Hippocampal formation (tissue), 2 donors: ENCODE results near the gene PSG7.
"Not testable (repeated sequence)": the region's sequence is repeated elsewhere in the genome, so short reads cannot be mapped to it uniquely, and the experiment has no call there.

Source experiments
- DNase-seq, 2 donors: peaks; one replicate each; lab custom pipeline; 2025; lab: John Stamatoyannopoulos, UW

Gene PSG7

DNA sequence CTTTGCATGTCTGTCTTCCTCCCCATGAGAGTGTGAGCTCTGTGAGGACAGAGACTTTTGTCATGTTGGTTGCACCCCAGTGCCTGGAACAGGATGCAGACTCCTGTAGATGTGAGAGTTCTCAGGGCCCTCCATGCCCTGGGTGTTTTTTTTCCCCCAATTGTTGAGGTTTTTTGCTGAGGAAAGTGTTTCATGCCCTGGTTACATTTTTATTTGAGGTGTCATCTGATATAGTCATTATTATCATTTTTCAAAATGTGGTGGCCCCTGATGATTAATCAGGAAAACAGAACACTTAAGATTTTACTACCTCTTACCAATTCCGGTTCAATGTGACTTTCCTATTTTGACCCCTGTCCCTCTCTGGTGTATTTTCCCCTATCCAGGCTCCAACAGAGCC lies 20.1 kb downstream of the PSG7 start:
- not testable (repeated sequence) for DNase-seq

DNA sequence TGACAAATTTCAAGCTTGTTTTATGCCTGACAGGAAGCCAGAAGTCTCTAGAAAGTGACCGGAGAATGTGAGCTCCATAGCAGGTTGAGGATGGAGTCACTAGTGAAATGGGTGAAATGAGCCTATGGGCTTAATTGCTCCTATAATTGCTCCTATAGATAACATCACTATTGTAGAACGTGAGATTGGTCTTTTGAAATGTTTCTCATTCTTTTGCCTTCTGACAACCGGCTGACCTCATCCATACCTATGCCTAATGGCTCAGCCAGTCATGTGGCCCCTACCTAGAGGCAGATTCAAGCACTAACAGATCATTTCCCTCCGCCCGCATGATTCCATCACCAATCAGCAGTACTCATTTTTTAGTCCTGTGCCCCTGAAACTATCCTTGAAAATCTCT lies 23.5 kb downstream of the PSG7 start:
- DNase-seq = not testable (repeated sequence)

DNA sequence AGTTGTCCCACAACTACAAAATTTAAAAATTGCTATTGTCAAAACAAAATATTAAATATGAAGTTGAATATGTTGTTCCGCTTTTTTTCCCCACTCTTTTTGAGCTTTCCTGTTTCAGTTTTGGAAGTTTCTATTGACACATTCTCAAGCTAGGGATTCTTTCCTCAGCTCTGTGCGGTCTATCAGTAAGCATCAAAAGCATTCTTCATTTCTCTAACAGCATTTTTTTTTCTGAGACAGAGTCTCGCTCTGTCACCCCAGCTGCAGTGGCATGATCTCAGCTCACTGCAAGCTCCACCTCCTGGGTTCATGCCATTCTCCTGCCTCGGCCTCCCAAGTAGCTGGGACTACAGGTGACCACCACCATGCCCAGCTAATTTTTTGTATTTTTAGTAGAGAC lies 24.1 kb downstream of the PSG7 start:
- DNase-seq = not testable (repeated sequence)

DNA sequence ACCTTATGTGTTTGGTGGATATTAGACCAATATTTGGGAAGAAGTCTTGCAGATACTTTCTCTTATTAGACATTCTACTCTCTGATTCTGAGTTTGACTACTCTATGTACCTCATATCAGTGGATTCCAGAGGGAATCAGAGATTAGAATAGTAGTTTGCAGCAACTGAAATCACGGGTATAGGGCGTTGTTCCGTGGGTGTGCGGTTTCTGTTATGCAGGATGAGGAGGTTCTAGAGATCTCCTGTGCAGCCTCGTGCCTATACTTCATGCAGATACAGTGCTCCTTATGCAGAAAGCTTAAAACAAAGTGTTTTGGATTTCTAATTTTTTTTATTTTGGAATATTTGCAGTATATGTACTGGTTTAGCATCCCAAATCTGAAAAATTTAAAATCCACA lies 25.3 kb downstream of the PSG7 start:
- DNase-seq = not testable (repeated sequence)

DNA sequence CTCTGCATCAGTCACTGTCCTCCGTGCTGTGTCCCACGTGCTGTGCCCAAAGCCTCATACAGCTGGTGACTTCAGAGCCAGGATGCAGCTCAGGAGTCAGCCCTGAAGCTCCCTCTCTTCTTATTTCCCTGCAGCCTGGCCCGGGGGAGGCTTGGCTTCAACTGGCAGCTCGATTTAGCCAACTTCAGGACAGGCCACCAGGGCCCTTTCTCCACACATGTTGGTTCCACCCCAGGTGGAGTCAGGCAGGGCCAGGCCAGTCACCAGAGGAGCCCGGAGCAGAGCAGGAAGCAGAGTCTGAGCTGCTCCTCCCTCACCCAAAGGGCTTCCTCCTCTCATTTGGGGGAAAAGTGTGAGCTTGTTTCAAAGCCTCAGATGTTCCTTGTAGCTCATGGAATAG lies 30.8 kb downstream of the PSG7 start:
- not testable (repeated sequence) for DNase-seq

DNA sequence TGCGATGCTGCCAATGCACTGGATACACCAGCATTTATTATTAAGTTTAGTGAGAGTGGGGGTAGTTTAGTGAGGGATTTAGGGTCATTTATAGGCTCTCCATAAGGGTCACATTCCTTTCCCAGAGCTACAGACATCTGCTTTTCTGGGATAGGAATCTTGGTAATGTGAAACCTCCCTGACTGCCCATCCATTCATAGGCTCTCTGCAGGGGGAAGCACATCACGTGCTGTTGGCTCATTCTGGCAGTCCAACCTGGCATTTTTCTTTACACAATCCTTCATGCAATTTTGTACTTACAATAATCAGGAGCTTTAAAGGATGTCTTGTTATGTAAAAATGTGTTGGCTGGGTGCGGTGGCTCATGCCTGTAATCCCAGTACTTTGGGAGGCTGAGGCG lies 36.4 kb downstream of the PSG7 start:
- DNase-seq = not testable (repeated sequence)

DNA sequence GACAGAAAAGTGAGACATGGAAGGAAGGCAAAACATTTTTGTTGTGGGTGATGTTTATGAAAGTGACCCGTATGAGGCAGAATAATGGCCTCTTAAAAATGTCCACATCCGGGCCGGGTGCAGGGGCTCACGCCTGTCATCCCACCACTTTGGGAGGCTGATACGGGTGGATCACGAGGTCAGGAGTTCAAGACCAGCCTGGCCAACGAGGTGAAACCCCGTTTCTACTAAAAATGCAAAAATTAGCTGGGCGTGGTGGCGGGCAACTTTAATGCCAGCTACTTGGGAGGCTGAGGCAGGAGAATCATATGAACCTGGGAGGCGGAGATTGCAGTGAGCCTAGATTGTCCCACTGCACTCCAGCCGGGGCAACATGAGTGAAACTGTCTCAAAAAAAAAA lies 37.3 kb downstream of the PSG7 start:
- DNase-seq = not testable (repeated sequence)

DNA sequence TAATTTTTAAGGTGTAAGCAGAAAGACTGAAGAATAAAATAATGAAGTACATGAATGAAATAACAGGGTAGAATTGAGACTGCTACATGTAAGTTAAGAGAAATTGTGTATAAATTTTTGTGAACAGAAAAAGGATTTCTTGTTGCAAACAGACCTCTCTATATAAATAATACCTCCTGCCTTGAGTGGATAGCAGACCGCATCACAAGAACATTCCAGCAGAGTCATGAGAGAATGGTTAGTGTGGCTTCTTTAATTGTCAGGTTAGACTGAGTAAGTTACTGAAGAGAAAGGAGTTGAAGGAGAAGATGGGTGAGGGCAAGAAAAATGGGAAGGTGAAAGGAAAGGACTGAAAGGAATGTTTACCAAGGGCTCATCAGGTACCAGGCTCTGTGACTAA lies 37.9 kb downstream of the PSG7 start:
- DNase-seq = not testable (repeated sequence)

DNA sequence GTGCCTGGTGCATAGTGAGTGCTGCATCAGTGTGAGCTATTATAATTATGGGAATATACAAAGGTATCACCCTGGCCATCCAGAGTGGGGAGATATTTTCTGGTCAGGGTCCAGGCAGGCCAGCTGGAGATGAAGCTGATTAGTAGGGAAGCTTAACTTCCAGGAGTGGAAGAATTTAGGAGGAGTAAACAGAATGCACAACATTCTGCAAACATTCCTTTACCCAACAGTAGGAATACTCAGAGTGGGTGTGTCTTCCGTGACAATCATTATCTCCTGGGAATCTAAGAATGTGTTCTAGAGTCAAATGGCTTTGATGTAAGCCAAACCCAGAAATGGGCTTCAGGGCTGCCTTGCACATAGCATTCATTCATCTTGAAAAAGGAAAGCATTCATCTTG lies 38.4 kb downstream of the PSG7 start:
- DNase-seq = not testable (repeated sequence)

DNA sequence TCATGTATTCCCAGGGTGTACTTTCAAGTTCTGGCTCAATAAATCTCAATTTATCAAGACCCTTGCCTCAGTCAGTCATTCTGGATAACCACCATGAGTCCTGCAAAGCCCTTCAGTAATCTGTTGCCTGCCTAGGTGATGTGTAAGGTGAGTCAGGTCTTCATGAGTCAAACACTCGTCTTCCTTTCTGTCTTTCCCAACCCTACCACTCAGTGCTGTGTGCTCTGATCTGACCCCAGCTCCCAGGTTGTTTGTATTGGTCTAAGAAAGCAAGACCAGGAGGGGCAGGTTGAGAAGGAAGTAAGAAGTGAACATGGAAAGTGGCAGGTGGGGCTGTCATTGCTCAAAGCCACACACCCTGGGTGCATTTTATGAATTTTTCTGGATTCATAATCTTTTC lies 39.3 kb downstream of the PSG7 start:
- not testable (repeated sequence) for DNase-seq

DNA sequence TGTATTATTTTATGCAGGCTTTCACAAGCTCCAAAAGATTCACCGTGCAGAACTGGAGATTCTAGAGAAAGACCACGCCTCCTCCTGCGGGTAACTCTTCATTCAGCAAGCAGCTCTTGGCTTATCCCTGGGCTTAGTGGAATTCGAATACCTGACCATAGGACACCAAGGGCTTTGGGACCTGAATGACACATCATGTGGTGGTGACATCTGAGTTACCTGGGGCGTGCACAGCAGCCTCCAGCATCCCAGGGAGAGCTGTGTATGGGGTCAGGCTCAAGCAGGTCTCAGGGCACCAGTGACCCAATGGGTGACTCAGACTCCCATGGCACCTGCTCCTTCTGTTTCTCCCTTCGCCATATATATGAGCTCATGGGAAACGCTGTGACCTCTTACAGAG lies 46.6 kb downstream of the PSG7 start:
- DNase-seq = not testable (repeated sequence)

DNA sequence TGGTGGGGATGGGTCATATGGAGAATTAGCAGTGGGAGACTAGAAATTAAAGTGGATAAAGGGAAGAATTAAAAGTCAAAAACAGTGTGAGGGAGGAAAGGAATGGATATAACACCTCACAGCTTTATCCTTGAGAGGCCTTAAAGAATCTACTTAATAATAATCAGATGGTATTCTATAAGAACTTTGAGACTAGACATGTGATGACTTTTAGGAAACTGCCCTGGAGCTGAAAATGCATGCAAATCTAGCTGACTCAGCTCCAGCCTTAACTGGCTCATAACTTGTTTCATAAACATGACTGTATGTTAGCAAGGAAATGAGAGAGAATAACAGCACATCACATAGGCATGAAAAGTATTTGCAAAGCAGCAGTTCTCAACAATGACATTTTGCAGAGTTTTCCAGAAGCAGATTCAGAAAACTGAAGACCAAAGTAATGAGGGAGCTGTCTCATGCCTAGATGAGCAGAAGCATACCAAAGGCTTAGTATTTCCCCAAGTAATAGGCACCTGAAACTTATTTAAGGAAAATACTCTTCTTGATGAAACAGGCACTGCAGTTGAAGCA lies 49.0 kb downstream of the PSG7 start:
- not testable (repeated sequence) for DNase-seq

DNA sequence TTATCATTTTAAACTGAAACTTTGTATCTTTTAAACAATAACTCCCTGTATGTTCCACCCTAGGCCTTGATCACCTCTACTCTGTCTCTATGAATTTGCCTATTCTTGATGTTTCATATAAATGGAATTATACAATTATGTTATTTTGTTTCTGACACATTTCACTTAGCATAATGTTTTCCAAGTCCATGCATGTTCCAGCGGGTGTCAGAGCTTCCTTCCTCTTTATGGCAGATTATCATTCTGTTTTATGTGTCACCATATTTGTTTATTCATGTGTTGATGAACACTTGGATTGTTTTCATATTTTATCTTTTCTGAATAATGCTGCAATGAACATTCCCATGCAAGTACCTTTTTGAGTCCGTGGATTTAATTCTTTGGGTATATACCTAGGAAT lies 54.3 kb downstream of the PSG7 start:
- not testable (repeated sequence) for DNase-seq

DNA sequence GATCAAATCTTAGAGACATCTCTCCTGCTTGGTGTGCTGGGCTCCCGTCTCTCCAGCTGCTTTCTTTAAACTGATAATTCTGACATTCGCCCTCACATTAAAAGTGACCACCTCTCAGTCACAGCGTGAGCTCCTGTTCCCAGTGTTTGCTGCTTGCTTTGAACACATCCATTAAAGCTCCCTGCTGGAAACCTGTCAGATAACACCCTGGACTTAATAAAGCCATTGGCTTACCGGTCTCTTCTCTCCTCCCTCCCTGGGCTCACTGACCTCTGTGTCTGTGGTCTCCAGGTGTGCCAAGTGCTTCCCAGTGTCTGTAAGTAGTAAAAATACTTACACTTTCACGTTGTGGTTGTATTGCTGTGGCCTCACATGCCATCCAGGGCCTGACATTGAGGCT lies 55.0 kb downstream of the PSG7 start:
- not testable (repeated sequence) for DNase-seq

DNA sequence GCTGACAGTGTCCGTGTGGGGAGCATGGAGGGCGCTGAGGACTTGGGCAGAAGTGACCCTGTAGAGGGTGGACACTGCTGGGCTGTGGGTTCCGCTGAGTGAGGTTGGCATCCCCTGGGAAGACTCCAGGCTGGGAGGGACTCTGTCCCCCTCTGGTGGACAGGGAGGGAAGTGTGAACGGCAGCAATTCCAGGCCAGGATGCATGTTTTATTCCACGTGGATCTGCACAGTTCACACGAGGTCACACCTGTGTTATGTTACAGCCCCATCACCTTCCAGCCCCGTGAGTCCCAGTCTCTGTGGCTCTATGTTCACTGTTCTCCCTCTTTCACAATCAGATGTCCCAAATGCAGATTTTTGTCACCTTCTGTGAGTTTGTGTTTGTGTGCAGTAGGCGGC lies 55.7 kb downstream of the PSG7 start:
- DNase-seq = not testable (repeated sequence)

DNA sequence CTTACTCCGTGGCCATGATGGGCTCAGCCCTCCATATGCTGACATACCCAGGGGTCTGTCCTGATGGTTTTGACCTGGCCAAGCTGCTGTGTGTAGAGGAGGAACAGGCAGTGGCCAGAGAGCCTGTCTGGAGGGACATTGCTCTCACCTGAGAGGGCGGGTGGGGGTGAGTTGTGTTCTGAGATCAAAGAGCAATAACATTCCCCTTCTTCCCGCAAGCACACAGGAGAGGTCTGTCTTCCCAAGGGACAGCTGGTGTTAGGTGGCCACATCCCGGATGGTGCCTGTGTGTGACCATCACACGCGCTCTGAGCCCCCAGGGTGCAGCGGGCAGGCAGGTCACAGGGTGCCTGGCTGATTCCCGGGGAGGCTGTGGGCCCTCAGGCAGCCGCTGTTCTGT lies 56.4 kb downstream of the PSG7 start:
- DNase-seq = not testable (repeated sequence)

DNA sequence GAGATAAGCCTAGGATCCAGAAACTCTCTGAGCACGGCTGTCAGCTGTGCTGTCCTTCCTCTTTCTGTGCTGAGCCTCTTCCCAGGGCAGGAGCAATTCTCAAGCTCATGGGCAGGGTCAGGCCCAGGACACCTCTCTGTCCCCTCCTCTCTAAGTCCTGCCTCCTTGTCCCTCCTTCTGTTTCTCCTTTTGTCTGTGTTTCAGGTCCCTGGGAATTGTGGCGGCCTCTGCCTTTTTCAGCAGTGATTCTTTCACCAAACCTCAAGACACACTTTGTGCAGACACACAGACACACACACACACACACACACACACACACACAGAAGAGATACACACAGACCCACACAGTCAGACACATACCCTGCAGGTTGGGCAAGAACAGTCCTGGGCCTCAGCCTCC lies 57.4 kb downstream of the PSG7 start, which contains the start of gene PSG1:
Gene PSG1 (minus strand): TSS at position 101 of the 400 bp plus-strand sequence. CDS start 132 bp downstream, outside the sequence.
- no peak for DNase-seq

DNA sequence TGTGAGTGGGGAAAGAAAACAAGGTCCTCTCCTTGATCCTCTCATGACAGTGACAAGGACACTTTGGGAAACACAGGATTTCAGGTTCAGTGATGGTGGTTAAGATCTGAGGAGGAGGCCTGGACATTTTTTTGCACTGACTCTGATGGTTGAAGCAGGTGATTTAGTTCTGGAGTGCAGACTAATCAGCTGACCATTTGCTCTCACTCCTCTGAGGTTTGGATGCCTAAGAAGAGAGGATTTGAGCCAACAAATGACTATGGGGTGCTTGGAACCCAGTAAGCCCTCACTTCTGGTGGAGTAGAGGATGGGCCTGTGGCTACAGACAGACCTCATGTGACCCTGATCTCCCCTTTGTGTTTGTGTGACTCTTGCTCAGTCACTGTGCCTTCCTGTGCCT lies 60.4 kb downstream of the PSG7 start:
- not testable (repeated sequence) for DNase-seq

DNA sequence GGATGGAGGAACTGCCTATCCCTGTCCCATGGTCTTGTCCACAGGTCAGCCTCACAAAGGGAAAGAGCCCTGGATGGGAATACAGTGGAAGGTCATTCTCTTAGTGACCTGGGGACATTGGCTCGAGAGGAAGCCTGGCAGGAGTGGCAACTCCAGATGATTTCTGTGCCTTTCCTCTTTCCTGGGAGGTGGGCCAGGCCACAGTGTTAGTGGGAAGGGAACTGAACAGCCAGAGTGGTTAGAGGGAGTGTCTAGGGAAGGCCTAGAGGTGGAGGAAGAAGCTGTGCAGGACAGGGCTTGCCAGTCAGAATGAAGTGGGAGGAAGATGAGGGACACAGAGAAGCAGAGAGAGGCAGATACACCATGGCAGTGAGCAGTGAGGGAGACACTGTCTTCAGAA lies 61.1 kb downstream of the PSG7 start:
- DNase-seq = not testable (repeated sequence)

DNA sequence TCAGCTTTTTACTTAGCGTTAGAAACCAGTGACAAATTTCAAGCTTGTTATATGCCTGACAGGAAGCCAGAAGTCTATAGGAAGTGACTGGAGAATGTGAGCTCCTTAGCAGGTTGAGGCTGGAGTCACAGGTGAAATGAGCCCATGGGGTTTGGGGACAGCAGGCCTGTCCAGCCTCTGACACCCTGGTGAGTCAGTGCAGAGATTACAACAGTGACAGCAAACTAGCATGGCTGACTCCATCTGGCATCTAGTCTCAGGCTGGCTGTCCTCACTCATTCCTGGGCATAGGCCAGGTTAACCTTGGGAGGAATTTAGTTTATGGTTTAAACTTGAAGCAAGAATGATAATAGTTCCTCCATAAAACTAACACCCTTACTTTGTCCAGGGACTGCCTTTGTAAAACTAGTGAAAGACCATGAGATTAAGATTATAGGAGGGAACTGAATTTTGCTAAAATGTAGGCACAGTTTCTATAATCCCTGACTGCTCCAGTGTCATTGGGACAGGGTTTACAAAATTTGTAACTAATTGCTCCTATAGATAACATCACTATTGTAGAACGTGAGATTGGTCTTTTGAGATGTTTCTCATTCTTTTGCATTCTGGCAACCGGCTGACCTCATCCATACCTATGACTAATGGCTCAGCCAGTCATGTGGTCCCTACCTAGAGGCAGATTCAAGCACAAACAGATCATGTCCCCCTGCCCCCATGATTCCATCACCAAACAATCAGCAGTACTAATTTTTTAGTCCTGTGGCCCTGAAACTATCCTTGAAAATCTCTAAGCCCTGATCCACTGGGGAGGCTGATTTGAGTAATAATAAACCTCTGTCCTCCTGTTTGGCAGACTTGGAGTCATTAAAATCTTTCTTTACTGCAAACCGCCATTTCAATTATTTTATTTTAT lies 61.9 kb downstream of the PSG7 start:
- DNase-seq = not testable (repeated sequence)

DNA sequence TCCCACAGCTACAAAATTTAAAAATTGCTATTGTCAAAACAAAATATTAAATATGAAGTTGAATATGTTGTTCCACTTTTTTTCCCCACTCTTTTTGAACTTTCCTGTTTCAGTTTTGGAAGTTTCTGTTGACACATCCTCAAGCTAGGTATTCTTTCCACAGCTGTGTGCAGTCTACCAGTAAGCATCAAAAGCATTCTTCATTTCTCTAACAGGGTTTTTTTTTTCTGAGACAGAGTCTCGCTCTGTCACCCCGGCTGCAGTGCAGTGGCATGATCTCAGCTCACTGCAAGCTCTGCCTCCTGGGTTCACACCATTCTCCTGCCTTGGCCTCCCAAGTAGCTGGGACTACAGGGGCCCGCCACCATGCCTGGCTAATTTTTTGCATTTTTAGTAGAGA lies 62.9 kb downstream of the PSG7 start:
- DNase-seq = not testable (repeated sequence)
